OCI-LY3 (cell line): ENCODE data around the gene SLC17A9.

Experiments used
- H2AFZ ChIP-seq: fragments of 200-600, 300-600 bp; shearing (Covaris generic); 2 replicates; pipeline ENCODE4 v1.6.0; 2014; ENCODE audit warnings: antibody characterized with exemption, low read depth, low read length
- H3K27ac ChIP-seq: fragments of 200-600, 300-600 bp; sonication (generic); 2 replicates; pipeline ENCODE4 v1.5.1; 2014; ENCODE audit warnings: mild to moderate bottlenecking, low read length, moderate library complexity, mixed read lengths
- H3K27me3 ChIP-seq: fragments of 200-600, 300-600 bp; sonication (generic); 2 replicates; pipeline ENCODE4 v1.6.1; 2014; ENCODE audit warnings: low read depth, low read length, mixed read lengths
- H3K36me3 ChIP-seq: fragments of 200-600, 300-600 bp; sonication (generic); replicated peaks from 2 replicates; pipeline ENCODE3; 2014; ENCODE audit warnings: low read depth, low read length, mixed read lengths
- H3K4me1 ChIP-seq: fragments of 300-600, 200-600 bp; sonication (generic); 2 replicates; pipeline ENCODE4 v1.6.1; 2014; ENCODE audit warnings: low read length, mixed read lengths
- H3K4me2 ChIP-seq: fragments of 200-600, 300-600 bp; sonication (generic); 2 replicates; pipeline ENCODE4 v1.6.1; 2014; ENCODE audit warnings: low read length, mixed read lengths
- H3K4me3 ChIP-seq: fragments of 300-600, 200-600 bp; sonication (generic); 2 replicates; pipeline ENCODE4 v1.5.1; 2014; ENCODE audit warnings: antibody characterized with exemption, mild to moderate bottlenecking, low read length, moderate library complexity
- H3K79me2 ChIP-seq: fragments of 300-600, 200-600 bp; shearing (Covaris generic); 2 replicates; pipeline ENCODE4 v1.6.1; 2014; ENCODE audit warnings: mild to moderate bottlenecking, low read length, mixed read lengths
- H3K9ac ChIP-seq: fragments of 300-600, 200-600 bp; shearing (Covaris generic); 2 replicates; pipeline ENCODE4 v1.6.0; 2014; ENCODE audit warnings: mild to moderate bottlenecking, low read length, moderate library complexity
- H3K9me3 ChIP-seq: fragments of 200-600, 300-600 bp; shearing (Covaris generic); 2 replicates; pipeline ENCODE4 v1.6.1; 2014; ENCODE audit warnings: low read length, mixed read lengths; ENCODE audit not compliant: insufficient read depth
- H4K20me1 ChIP-seq: fragments of 200-600, 300-600 bp; sonication (generic); 2 replicates; pipeline ENCODE4 v1.6.1; 2016; ENCODE audit warnings: low read length, mixed read lengths; ENCODE audit not compliant: insufficient read depth
- CTCF ChIP-seq: fragments of 200-600, 300-600 bp; sonication (generic); IDR thresholded peaks from 2 replicates; pipeline ENCODE4 v1.5.1; 2014; ENCODE audit warnings: antibody characterized with exemption, low read length, low read depth
- EZH2phosphoT487 ChIP-seq: fragments of 200-600 bp; shearing (Covaris generic); IDR thresholded peaks from 2 replicates; pipeline ENCODE4 v1.6.1; 2018; ENCODE audit warnings: antibody characterized with exemption, mixed run types, low read depth

Gene SLC17A9

GRCh38 chr20:62989201-62989601, 36.7 kb downstream of the SLC17A9 start:
- Histone ChIP-seq H2AFZ (no peak overlapping the region; the same call in 1 of the 2 replicates), H4K20me1 (no peaks in the 10 kb centered on the region), H3K27ac (no peak overlapping the region), H3K79me2 (no peaks in the 10 kb centered on the region), H3K36me3 (no peaks in the 10 kb centered on the region), H3K9ac (no peak overlapping the region), H3K4me3 (peak overlapping the region; percentile 28; the same call in 1 of the 2 replicates), H3K9me3 (no peaks in the 10 kb centered on the region), H3K27me3 (peaks cover 8% of the 10 kb centered on the region; the same call in 1 of the 2 replicates), H3K4me2 (peak overlapping the region; percentile 43), H3K4me1 (no peaks in the 10 kb centered on the region)
- TF ChIP-seq EZH2phosphoT487: no peak
- TF ChIP-seq CTCF: no peak

- TF ChIP-seq EZH2phosphoT487: no peak
- no peak for TF ChIP-seq CTCF
- Histone ChIP-seq H3K4me1 (no peaks in the 10 kb centered on the region), H3K79me2 (no peaks in the 10 kb centered on the region), H3K9me3 (no peaks in the 10 kb centered on the region), H3K27ac (no peak overlapping the region), H3K27me3 (peaks cover 6% of the 10 kb centered on the region; the same call in 1 of the 2 replicates), H4K20me1 (no peaks in the 10 kb centered on the region), H3K36me3 (no peaks in the 10 kb centered on the region), H3K4me3 (no peak overlapping the region), H2AFZ (no peak overlapping the region), H3K4me2 (no peak overlapping the region), H3K9ac (no peak overlapping the region)
These were observed 37.9 kb downstream of the SLC17A9 start for GRCh38 chr20:62990306-62990825.

- Histone ChIP-seq H2AFZ (no peak overlapping the region), H3K4me2 (no peak overlapping the region), H3K4me1 (no peaks in the 10 kb centered on the region), H3K9ac (no peak overlapping the region), H3K27ac (no peak overlapping the region), H3K27me3 (peaks cover 3% of the 10 kb centered on the region; the same call in 1 of the 2 replicates), H3K9me3 (no peaks in the 10 kb centered on the region), H3K36me3 (no peaks in the 10 kb centered on the region), H3K79me2 (no peaks in the 10 kb centered on the region), H4K20me1 (no peaks in the 10 kb centered on the region), H3K4me3 (no peak overlapping the region)
- no peak for TF ChIP-seq EZH2phosphoT487
- no peak for TF ChIP-seq CTCF
These were observed 38.8 kb downstream of the SLC17A9 start for GRCh38 chr20:62991196-62991807.

- no peaks in the 10 kb centered on the region for H3K4me1 ChIP-seq
- no peak overlapping the region for H3K4me2 ChIP-seq
- no peak overlapping the region for H3K9ac ChIP-seq
- no peaks in the 10 kb centered on the region for H3K36me3 ChIP-seq
- no peaks in the 10 kb centered on the region for H4K20me1 ChIP-seq
- peaks cover 3% of the 10 kb centered on the region; the same call in 1 of the 2 replicates for H3K27me3 ChIP-seq
- no peak overlapping the region for H3K27ac ChIP-seq
- no peak overlapping the region for H2AFZ ChIP-seq
- H3K4me3 ChIP-seq: no peak overlapping the region
- H3K79me2 ChIP-seq: no peaks in the 10 kb centered on the region
- no peak for TF ChIP-seq EZH2phosphoT487
- TF ChIP-seq CTCF: no peak
- no peaks in the 10 kb centered on the region for H3K9me3 ChIP-seq
These were observed 39.4 kb downstream of the SLC17A9 start for GRCh38 chr20:62991863-62992262.
